GM18520 (cell line): ENCODE results near the gene CBLIF.
"Not testable (repeated sequence)": the region's sequence is repeated elsewhere in the genome, so short reads cannot be mapped to it uniquely, and the experiment has no call there.

ENCODE experiments used
- ATAC-seq: cut with Tn5 transposase; IDR thresholded peaks from one replicate; pipeline ENCODE4 v1.9.1; 2021; ENCODE audit not compliant: unreplicated experiment

CBLIF gene

GRCh38 chr11:59801160-59801706, 44.1 kb downstream of the CBLIF start:
- no peak for ATAC-seq

GRCh38 chr11:59800390-59801025, 44.8 kb downstream of the CBLIF start:
- ATAC-seq = no peak

DNA sequence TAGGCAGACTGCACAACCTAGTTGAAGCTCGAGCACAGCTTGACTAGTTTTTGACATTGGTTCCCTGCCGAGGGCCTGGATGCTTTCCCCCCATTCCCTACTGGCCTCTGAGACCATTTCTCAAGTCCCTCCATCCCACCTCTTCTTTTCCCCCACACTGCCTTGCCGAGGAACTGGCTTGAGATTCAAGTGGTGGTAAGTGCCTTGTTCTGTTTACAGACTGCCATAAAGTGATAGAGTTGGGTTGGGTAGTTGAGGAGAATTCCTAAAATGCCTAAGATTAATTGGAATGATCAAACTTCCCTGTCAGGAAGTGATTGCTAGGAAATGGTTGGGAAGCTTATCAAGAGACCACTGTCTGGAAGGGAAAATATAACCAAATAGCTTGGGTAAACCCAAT, 50.9 kb downstream of the CBLIF start:
- ATAC-seq = no peak

GRCh38 chr11:59792507-59792906, 52.8 kb downstream of the CBLIF start:
- no peak for ATAC-seq

- ATAC-seq = no peak
These were observed 53.7 kb downstream of the CBLIF start for GRCh38 chr11:59791639-59792038.

GRCh38 chr11:59787816-59788215, 57.5 kb downstream of the CBLIF start:
- ATAC-seq = no peak

GRCh38 chr11:59787255-59787588, 58.1 kb downstream of the CBLIF start:
- no peak for ATAC-seq

- no peak for ATAC-seq
These were observed 59.5 kb downstream of the CBLIF start for GRCh38 chr11:59785818-59786217.

- not testable (repeated sequence) for ATAC-seq
These were observed 60.9 kb downstream of the CBLIF start for GRCh38 chr11:59784441-59784840.

DNA sequence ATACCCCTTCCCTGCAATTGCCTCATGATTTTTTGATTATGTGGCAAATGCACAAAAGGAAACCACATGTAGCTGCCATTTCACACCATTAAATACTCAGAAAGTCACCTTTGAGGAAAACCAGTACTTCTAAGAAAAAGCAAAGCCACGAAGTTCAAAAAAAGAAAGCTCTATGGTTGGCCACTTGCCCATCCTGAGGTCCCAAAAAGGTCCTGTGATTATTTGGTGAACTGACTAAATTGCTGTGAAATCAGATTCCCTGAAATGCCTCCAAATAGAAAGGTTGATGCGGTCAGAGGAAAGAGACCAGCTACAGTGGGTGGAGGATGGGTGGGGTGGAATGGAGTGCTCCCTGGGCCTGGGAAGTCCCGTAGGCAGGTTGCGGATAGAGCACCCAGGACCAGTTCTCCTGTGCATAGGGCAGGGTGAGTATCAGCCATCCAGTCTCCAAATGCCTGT, 61.6 kb downstream of the CBLIF start:
- no peak for ATAC-seq

DNA sequence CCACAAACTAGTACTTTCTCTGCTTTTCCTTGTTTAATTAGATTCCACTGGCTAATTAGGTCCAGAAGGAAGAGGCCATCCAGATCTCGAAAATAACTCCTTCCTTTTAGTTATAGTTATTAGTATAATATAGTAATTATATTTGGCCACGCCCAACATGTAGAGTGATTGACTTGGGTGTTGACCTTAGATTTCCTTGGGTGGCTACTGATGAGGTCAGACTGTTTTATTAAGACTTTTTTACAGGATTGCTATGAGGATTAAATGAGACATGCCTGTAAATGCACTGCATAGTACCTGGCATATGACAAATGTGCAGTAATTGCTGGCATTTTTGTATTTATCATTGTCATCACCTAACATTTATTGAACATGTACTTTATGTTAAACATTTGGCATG, 63.2 kb downstream of the CBLIF start:
- no peak for ATAC-seq

DNA sequence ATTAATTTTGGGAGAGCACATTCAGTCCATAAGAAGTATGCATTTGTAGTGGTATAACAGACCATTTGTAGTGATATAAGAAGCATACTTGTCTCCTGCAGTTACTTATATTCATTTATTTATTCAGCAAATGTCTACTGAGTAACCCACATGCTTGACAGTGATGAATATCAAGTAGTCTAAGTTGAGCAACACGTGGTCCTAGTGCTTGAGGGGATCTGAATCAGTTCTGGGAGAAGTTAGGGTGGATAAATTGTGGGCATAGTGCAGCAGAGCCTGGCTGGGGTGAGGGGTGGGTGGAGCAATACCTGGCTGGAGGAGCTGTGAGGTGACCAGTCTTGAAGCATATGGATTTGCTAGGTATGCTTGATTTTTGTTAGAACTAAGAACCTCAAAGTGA, 65.8 kb downstream of the CBLIF start:
- ATAC-seq = no peak
